ENCODE measurements around the gene TXNIP.

The TXNIP gene

GRCh38 chr1:146010126-146010738 lies 13.9 kb upstream of the TXNIP start:
- no peak for DNase-seq (ENCODE audit: low read depth)

GRCh38 chr1:146007489-146008133 lies 11.2 kb upstream of the TXNIP start:
- no peak for DNase-seq (ENCODE audit: low read depth)

- DNase-seq (ENCODE audit: low read depth) = no peak
These were observed 5.3 kb upstream of the TXNIP start for GRCh38 chr1:146001709-146002108.

GRCh38 chr1:145999321-146000024 lies 3.1 kb upstream of the TXNIP start:
- DNase-seq (ENCODE audit: low read depth) = no peak

GRCh38 chr1:145997718-145998023 lies 1.3 kb upstream of the TXNIP start:
- no peak for DNase-seq (ENCODE audit: low read depth)

- DNase-seq (ENCODE audit: low read depth) = peak; percentile 42
These were observed 788 bp upstream of the TXNIP start for GRCh38 chr1:145997016-145997717.

- DNase-seq (ENCODE audit: low read depth) = no peak
These were observed 381 bp downstream of the TXNIP start for GRCh38 chr1:145995964-145996432.

- DNase-seq (ENCODE audit: low read depth) = no peak
These were observed 1.1 kb downstream of the TXNIP start for GRCh38 chr1:145995148-145995881.

- no peak for DNase-seq (ENCODE audit: low read depth)
These were observed 1.8 kb downstream of the TXNIP start for GRCh38 chr1:145994391-145995120.

- DNase-seq (ENCODE audit: low read depth) = no peak
These were observed 2.6 kb downstream of the TXNIP start for GRCh38 chr1:145993618-145994390.

GRCh38 chr1:145992958-145993617 lies 3.3 kb downstream of the TXNIP start:
- DNase-seq (ENCODE audit: low read depth) = no peak

GRCh38 chr1:145992502-145992936 lies 3.9 kb downstream of the TXNIP start:
- no peak for DNase-seq (ENCODE audit: low read depth)

GRCh38 chr1:145991735-145992412 lies 4.5 kb downstream of the TXNIP start:
- no peak for DNase-seq (ENCODE audit: low read depth)

- no peak for DNase-seq (ENCODE audit: low read depth)
These were observed 6.0 kb downstream of the TXNIP start for GRCh38 chr1:145990249-145990855.

GRCh38 chr1:145988773-145989172 lies 7.6 kb downstream of the TXNIP start:
- DNase-seq (ENCODE audit: low read depth) = no peak

- no peak for DNase-seq (ENCODE audit: low read depth)
These were observed 8.5 kb downstream of the TXNIP start for GRCh38 chr1:145987926-145988325.

GRCh38 chr1:145986551-145986950 lies 9.8 kb downstream of the TXNIP start:
- no peak for DNase-seq (ENCODE audit: low read depth)

- no peak for DNase-seq (ENCODE audit: low read depth)
These were observed 10.6 kb downstream of the TXNIP start for GRCh38 chr1:145985502-145986439.
